HG03196 (cell line): ENCODE results near the gene KHNYN.
"Not testable (repeated sequence)": the region's sequence is repeated elsewhere in the genome, so short reads cannot be mapped to it uniquely, and the experiment has no call there.

Source experiments
- ATAC-seq: cut with Tn5 transposase; IDR thresholded peaks from one replicate; pipeline ENCODE4 v1.9.1; 2021; ENCODE audit not compliant: unreplicated experiment

KHNYN gene

DNA sequence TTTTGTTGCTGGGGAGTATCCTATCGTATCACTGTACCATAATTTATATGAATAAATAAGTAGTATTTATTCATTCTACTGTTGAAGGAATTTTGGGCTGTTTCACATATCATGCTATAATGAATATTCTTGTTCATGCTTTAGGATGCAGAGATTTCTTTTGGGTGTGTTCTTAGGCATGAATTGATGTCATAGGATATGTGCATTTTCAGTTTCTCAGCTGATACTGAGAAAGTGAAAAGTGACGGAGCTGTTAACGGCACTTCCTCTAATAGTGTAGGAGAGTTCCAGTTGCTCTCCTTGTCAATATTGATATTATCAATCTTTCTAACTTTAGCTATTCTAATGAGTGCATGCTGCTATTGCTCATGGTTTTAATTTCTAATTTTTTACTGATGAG is 36.1 kb downstream of the KHNYN start:
- ATAC-seq, result no peak

DNA sequence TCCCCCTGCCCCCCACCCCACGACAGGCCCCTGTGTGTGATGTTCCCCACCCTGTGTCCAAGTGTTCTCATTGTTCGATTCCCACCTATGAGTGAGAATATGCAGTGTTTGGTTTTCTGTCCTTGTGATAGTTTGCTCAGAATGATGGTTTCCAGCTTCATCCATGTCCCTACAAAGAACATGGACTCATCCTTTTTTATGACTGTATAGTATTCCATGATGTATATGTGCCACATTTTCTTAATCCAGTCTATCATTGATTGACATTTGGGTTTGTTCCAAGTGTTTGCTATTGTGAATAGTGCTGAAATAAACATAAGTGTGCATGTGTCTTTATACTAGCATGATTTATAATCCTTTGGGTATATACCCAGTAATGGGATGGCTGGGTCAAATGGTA is 40.7 kb downstream of the KHNYN start:
- ATAC-seq, result not testable (repeated sequence)

DNA sequence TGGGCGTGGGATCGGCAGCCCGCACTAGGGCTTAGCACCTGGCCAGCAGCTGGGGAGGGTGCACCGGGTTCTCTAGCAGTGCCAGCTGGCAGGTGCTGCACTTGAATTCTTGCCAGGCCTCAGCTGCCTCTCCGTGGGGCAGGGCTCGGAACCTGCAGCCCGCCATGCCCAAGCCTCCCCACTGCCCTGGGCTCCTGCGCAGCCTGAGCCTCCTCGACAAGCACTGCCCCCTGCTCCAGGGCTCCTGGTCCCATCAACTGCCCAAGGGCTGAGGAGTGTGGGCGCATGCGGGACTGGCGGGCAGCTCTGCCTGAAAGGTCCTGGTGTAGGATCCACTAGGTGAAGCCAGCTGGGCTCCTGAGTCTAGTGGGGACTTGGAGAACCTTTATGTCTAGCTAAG is 43.5 kb downstream of the KHNYN start:
- ATAC-seq, result no peak

DNA sequence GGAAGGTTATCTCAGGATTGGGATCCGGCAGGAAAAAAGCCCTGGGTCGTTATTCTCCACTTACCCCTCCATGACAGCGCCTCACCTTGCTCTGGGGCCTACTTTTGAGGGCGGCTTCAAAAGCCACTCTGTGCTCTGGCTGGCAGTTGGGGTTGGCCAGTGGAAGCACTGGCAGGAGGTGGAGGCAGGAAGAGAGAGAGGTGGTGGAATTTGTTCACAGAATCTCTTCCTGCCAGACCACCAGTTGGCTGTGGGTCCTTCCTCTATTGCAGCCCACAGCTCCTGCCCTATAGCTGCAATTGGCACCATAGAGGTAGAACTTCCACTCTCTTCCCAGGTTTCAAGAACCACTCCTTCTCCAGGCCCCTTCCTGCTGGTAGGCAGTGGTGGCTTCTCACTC is 45.5 kb downstream of the KHNYN start:
- ATAC-seq, result no peak

DNA sequence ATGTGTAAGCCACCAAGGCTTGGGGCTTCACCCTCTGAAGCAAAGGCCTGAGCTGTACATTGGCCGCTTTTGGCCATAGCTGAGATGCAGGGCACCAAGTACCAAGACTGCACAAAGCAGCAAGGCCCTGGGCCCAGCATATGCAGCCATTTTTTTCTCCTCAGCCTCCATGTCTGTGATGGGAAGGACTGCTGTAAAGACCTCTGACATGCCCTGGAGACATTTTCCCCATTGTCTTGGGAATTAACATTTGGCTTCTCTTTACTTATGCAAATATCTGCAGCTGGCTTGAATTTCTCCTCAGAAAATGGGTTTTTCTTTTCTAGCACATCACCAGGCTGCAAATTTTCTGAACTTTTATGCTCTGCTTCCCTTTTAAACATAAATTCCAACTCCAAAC is 50.2 kb downstream of the KHNYN start:
- ATAC-seq, result not testable (repeated sequence)

DNA sequence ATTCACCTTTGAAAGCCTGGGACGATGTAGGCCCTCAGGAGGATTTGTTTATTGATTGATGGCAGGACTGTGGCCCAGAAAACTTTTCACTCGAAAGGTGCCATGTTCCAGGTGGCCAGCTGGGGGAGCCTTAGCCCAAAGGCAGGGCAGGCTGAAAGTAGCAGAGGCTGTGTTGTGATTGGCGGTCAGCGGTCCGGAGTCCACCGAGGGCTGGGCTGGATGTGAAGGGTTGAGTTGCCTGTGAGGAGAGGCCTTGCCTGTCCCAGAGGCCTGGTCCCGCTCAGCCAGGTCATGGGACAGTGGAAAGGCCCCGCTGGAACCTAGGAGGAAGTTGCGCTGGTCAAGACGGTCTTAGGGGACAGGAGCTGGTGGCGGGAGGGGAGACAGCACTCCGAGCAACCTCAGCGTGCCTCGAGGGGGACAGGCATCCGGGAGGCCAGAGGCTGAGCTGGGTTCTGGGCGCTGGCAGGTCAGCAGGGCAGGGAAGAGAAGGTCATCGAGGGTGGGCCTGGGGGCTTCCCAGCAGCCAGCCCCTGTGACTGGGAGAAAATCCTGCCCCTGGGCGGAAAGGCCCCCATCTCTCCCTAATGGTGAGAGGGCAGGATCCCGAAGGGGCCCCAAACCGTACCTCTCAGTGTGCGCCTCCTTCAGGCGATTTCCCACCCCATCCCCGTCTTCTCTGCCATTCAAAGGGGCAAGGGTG is 52.0 kb downstream of the KHNYN start:
- no peak for ATAC-seq

DNA sequence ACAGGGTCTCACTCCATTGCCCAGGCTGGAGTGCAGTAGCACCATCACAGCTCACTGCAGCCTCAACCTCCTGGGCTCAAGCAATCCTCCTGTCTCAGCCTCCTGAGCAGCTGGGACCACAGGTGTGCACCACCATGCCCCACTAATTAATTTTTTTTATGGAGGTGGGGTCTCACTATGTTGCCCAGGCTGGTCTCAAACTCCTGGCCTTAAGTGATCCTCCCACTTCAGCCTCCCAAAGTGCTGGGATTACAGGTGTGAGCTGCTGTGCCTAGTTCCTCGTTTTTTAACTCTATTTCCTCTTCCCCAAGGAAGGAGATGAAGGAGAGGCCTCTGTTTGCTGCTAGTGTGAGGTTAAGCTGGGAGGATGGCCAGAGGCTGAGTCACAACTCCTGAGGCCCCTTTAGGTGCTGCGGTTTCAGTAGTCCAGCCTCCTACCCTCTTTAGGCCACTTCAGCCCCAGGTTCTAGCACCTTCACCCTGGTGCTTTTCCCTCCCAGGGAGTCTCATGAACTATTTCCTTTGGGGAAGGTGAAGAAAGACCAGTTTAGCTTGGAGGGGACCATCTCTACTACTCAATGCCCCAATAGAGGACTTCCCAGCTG is 53.0 kb downstream of the KHNYN start:
- peak; percentile 10 for ATAC-seq

DNA sequence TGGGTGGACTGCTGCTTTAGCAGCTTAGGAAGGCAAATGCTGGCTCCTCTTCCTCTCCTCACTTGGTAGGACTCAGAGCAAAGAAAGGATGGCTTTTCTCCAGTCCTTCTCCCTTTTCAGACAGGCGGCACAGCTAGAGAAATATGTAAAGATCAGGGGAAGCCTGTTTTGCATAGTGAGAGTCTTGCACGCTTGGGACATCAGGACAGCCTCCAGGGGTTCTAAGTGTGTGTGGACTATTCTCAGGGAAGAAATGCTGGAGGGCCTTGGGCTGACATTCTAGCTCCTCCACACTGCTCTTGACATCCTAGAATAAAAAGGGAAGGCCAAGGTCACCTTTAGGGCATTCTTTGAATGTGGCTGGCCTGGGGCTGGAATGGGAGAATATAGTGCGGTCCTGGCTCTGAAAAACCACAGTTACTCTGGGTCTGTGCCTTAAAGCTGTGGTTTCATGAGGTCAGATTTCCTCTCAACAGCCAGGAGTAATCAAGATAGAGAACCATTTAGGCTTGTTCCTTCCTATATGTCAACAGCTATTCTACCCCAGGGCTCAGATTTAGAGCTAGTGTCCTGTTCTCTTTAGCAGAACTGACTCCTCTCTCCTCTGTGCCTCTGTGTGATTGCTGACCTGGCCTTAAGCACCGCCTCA is 54.0 kb downstream of the KHNYN start:
- ATAC-seq, result peak; percentile 51
